Right atrium auricular region (tissue), 2 donors: ENCODE data around the gene ITPR1. TPM values are rescaled to one million over a fixed set of nuclear protein-coding genes. Genes with fewer than 3 reads are reported as not detected.
"Not testable (repeated sequence)": the region's sequence is repeated elsewhere in the genome, so short reads cannot be mapped to it uniquely, and the experiment has no call there.

ENCODE experiments used
- DNase-seq: peaks from one replicate; pipeline ENCODE4 v3.0.0-alpha.2; 2019; ENCODE audit warnings: low spot score
- H3K27ac ChIP-seq, 2 donors: fragments of 200-600 bp; sonication (generic); 1 replicate in 1 of 2; 2 replicates in 1 of 2; pipeline ENCODE4 v1.5.1; 2016 to 2019
- H3K27me3 ChIP-seq, 2 donors: fragments of 200-600 bp; sonication (generic); one replicate each; pipeline versions ENCODE4 v1.5.1 to v1.6.0; 2017 to 2019
- H3K36me3 ChIP-seq: fragments of 200-600 bp; sonication (generic); one replicate; pipeline ENCODE4 v1.5.1; 2016
- H3K4me1 ChIP-seq, 2 donors: fragments of 200-600 bp; sonication (generic); one replicate each; pipeline versions ENCODE4 v1.5.1 to v1.6.0; 2017 to 2019
- H3K4me3 ChIP-seq, 2 donors: fragments of 200-600 bp; sonication (generic); 1 replicate in 1 of 2; 2 replicates in 1 of 2; pipeline ENCODE4 v1.5.1; 2017 to 2019; ENCODE audit warnings: mild to moderate bottlenecking in 1 of 2, moderate library complexity in 1 of 2
- H3K9me3 ChIP-seq, 2 donors: fragments of 200-600 bp; sonication (generic); one replicate each; pipeline ENCODE4 v1.5.1; 2019
- total RNA-seq, 2 donors: library from RNA; depleted of rRNA; stranded (reverse); fragments of >200 nt; gene quantifications; one replicate each; pipeline ENCODE4 v1.1.0, GENCODE V29; 2016
- TF ChIP-seq, protein P1 (sequence below), 2 donors: fragments of 200-600 bp; sonication (generic); IDR thresholded peaks; one replicate each; pipeline ENCODE4 v1.5.1; 2019; ENCODE audit warnings: antibody characterized with exemption in 2 of 2

Gene ITPR1
- total RNA-seq, 2 donors from 2014 or later: 36.7 to 42.5 TPM

DNA sequence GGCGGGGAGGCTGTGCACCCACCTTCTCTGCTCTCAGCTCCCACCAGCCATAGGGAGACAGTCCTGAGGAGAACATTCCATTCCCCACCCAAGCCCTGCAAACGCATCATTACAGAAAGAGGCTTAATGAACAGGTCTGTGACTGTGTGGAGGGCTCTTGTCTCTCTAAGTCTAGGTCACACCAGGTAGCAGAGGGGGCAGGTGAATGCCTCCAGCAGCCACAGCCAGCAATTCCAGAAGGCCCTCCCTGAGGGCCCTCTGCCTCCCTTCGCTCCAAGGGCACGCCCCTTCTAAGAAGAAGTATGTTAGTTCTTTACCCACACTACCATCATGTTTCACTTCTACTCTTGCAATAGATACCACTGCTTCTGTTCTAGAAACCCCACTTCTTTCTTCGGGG lies 268.6 kb downstream of the ITPR1 start:
- TF ChIP-seq, protein P1, sequence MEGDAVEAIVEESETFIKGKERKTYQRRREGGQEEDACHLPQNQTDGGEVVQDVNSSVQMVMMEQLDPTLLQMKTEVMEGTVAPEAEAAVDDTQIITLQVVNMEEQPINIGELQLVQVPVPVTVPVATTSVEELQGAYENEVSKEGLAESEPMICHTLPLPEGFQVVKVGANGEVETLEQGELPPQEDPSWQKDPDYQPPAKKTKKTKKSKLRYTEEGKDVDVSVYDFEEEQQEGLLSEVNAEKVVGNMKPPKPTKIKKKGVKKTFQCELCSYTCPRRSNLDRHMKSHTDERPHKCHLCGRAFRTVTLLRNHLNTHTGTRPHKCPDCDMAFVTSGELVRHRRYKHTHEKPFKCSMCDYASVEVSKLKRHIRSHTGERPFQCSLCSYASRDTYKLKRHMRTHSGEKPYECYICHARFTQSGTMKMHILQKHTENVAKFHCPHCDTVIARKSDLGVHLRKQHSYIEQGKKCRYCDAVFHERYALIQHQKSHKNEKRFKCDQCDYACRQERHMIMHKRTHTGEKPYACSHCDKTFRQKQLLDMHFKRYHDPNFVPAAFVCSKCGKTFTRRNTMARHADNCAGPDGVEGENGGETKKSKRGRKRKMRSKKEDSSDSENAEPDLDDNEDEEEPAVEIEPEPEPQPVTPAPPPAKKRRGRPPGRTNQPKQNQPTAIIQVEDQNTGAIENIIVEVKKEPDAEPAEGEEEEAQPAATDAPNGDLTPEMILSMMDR (IDR thresholded peaks at IDR 0.05): no peak
- no peaks in the 10 kb centered on the region for H3K4me1 ChIP-seq
- no peak overlapping the region for H3K27ac ChIP-seq
- no peak for DNase-seq
- H3K4me3 ChIP-seq: no peak overlapping the region
- H3K36me3 ChIP-seq: no peaks in the 10 kb centered on the region
- H3K9me3 ChIP-seq: no peaks in the 10 kb centered on the region
- no peaks in the 10 kb centered on the region for H3K27me3 ChIP-seq

DNA sequence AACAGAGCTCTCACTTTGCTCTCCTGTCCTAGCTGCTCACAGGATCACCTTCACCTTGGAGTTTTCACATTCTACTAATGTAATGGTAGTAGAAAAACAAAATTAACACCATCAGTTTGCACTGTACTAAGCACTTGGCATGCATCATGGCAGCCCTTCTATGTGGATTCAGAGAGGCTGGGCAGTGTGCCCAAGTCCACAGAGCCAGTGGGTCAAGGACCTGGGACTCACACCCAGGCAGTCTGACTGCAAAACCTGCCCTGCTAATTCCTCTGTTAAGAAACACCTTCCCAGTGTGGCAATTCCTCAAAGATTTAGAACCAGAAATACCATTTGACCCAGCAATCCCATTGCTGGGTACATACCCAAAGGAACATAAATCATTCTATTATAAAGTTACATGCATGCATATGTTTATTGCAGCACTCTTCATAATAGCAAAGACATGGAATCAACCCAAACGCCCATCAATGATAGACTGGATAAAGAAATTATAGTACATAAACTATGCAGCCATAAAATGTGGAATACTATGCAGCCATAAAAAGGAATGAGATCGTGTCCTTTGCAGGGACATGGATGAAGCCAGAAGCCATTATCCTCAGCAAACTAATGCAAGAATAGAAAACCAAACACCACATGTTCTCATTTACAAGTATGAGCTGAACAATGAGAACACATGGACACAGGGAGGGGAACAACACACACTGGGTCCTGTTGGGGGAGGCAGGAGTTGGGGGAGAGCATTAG lies 269.5 kb downstream of the ITPR1 start:
- not testable (repeated sequence) for H3K36me3 ChIP-seq, H3K27me3 ChIP-seq

DNA sequence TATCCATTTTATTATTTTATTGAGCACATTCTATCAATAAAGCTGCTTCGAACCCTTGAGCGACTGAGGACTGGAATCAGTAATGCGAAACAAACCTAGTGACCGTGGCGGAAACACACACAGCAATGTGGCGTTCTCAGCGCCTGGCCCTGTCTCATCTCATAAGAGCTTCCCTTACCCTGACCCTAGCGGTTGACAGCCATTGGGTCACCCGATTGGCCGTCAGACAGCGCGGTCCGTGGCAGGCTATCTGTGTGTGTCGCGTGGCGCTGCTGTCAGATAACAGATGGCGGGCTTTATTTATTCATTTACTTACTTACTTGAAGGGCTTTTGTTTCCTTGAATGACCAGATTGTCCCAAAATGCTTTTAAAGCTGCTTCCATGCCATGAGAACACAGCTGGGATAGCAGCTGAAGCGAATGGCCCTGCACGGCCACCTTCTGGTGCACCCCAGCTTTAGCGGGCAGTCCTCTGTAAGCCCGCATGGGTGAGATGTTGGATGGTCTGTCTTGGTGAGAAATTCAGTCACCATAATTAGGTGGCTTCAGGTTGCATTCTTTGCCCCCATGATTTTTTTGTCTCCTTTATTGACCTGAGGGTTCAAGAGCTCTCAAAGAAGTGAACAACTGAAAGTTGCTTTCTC lies 270.6 kb downstream of the ITPR1 start:
- TF ChIP-seq, protein P1 (IDR thresholded peaks at IDR 0.05): no peak
- no peaks in the 10 kb centered on the region for H3K4me1 ChIP-seq
- no peaks in the 10 kb centered on the region for H3K9me3 ChIP-seq
- no peak overlapping the region for H3K4me3 ChIP-seq
- peaks cover 8% of the 10 kb centered on the region for H3K36me3 ChIP-seq
- H3K27ac ChIP-seq: no peak overlapping the region
- no peak for DNase-seq
- H3K27me3 ChIP-seq: no peaks in the 10 kb centered on the region

More for the DNA sequence above, 269.5 kb downstream of the ITPR1 start:
- not testable (repeated sequence) for H3K4me1 ChIP-seq, H3K4me3 ChIP-seq, H3K27ac ChIP-seq, DNase-seq, H3K9me3 ChIP-seq

DNA sequence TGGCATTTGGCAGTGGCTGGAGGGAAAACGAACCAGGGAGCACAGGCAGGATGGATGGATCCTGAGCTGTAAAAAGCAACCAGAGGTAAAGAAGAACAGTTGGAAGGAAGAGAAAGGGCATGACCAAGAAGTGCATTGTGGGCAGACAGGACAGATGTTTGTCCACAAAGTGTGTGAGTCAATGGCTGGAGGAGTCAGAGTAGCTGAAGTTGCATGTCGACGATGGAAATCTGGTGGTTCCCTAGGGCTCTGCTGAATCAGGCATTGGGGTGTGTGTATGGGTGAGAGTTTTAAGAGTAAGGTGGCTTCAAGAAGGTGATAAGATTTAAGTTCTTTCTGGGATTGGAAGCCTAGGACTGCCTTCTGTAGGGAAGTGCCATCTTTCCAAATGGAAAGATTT lies 272.1 kb downstream of the ITPR1 start:
- H3K36me3 ChIP-seq: peaks cover 8% of the 10 kb centered on the region
- H3K4me3 ChIP-seq: no peak overlapping the region
- TF ChIP-seq, protein P1 (IDR thresholded peaks at IDR 0.05): no peak
- no peaks in the 10 kb centered on the region for H3K9me3 ChIP-seq
- H3K27ac ChIP-seq: no peak overlapping the region
- H3K4me1 ChIP-seq: peaks cover 0 to under 1% of the 10 kb centered on the region in 2 donors
- no peak for DNase-seq
- H3K27me3 ChIP-seq: no peaks in the 10 kb centered on the region

DNA sequence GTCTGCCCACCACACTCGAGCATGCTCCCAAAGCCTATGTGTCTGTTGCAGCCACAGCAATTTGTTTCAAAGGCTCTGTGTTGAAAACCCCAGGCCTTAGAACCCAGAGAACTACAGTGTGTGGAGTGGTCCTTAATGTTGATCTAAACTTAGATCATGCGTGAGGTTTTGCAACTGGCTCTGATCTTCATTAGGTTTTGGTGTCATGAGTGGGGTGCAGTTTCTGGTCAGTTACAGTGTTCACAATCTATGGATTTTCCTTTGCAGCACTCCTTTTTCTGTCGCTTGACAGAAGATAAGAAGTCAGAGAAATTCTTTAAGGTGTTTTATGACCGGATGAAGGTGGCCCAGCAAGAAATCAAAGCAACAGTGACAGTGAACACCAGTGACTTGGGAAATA lies 273.1 kb downstream of the ITPR1 start:
- DNase-seq: no peak
- H3K4me3 ChIP-seq: no peak overlapping the region
- H3K9me3 ChIP-seq: no peaks in the 10 kb centered on the region
- TF ChIP-seq, protein P1 (IDR thresholded peaks at IDR 0.05): no peak
- H3K27me3 ChIP-seq: no peaks in the 10 kb centered on the region
- H3K4me1 ChIP-seq: peaks cover 0 to 11% of the 10 kb centered on the region in 2 donors
- peaks cover 8% of the 10 kb centered on the region for H3K36me3 ChIP-seq
- no peak overlapping the region for H3K27ac ChIP-seq

DNA sequence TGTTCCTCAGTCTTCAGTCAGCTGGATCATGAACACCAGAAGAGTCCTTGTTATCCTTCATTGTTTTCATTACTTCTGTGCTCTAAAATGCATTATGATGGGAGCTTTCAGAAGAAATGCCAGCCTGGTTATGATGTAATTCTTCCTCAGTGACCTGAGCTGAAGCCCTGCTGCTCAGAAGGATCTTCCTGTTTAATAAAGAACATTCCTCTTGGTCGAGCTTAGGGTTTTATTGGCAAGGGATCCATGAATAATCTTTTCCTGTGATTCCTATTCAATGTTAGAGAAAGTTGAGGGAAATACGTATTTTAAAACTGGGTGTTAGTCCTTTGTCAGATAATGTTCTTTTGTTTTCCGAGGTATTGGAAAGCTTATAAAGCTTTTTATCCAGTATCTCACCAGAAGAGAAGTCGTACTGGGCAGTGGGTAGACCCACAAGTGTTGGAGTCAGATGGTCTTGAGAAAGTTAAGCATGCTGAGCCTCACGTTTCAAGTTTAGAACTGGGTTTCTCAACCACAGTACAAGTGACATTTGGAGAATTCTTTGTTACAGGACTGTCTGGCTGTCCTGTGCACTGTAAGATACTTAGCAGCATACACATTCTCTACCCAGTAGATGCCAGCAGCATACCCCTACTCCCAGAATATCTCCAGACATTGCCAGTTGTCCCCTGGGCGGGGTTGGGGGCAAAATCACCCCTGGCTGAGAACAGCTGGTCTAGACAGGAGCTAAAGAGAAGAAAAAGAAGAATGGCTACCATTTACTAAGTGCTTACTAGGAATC lies 273.8 kb downstream of the ITPR1 start:
- H3K4me1 ChIP-seq: peaks cover 0 to 17% of the 10 kb centered on the region in 2 donors
- no peaks in the 10 kb centered on the region for H3K27me3 ChIP-seq
- H3K9me3 ChIP-seq: no peaks in the 10 kb centered on the region
- no peak overlapping the region for H3K4me3 ChIP-seq
- TF ChIP-seq, protein P1 (IDR thresholded peaks at IDR 0.05): no peak
- peaks cover 8% of the 10 kb centered on the region for H3K36me3 ChIP-seq
- DNase-seq: no peak
- no peak overlapping the region for H3K27ac ChIP-seq
